Measurements from ENCODE around the gene LRRC53.

GRCh38 chr1:74425676-74426075 lies 86.7 kb downstream of the LRRC53 start:
- TF ChIP-seq CTCF (IDR thresholded peaks at IDR 0.05; ENCODE audit: low read length) (no peak), EZH2 (IDR thresholded peaks at IDR 0.05; ENCODE audit: borderline replicate concordance, low read length) (no peak)
